TTC549 (cell line): Measurements from ENCODE around the gene CDKN2D.

Experiments used
- FAIRE-seq: peaks from 2 replicates; lab custom pipeline; 2012; peaks lifted over from hg19 to GRCh38; lab: Jason Lieb, UNC

CDKN2D gene

GRCh38 chr19:10520652-10521318 lies 48.0 kb downstream of the CDKN2D start:
- FAIRE-seq = no peak

GRCh38 chr19:10519421-10519820 lies 49.4 kb downstream of the CDKN2D start:
- no peak for FAIRE-seq

- no peak for FAIRE-seq
Measured at GRCh38 chr19:10518444-10519361, 50.1 kb downstream of the CDKN2D start.

- no peak for FAIRE-seq
Measured at GRCh38 chr19:10517760-10518443, 50.9 kb downstream of the CDKN2D start.

GRCh38 chr19:10517361-10517759 lies 51.4 kb downstream of the CDKN2D start, which contains the start of gene S1PR5:
S1PR5 (minus strand) TSS chr19:10517447; CDS start chr19:10515011, 2,436 bp downstream.
- no peak for FAIRE-seq

- no peak for FAIRE-seq
Measured at GRCh38 chr19:10516671-10517286, 52.0 kb downstream of the CDKN2D start.
